DMS153 treated with DMSO at 0.1 percent for 48 hours (cell line): Measurements from ENCODE around the gene NOVA2.

Source experiments
- DNase-seq: peaks from one replicate; lab custom pipeline; 2025; ENCODE audit not compliant: unreplicated experiment; lab: John Stamatoyannopoulos, UW

NOVA2 gene

GRCh38 chr19:46002678-46003275, 29.1 kb upstream of the NOVA2 start:
- no peak for DNase-seq

- peak; percentile 12 for DNase-seq
Observed at GRCh38 chr19:46000491-46001246, 27.0 kb upstream of the NOVA2 start.

- DNase-seq: peak; percentile 22
Observed at GRCh38 chr19:45999653-46000121, 26.0 kb upstream of the NOVA2 start.

- no peak for DNase-seq
Observed at GRCh38 chr19:45998834-45999233, 25.2 kb upstream of the NOVA2 start.

GRCh38 chr19:45996933-45997332, 23.3 kb upstream of the NOVA2 start:
- DNase-seq: no peak

GRCh38 chr19:45995715-45996385, 22.2 kb upstream of the NOVA2 start:
- no peak for DNase-seq

- DNase-seq: peak; percentile 99
Observed at GRCh38 chr19:45994998-45995714, 21.5 kb upstream of the NOVA2 start, which contains the start of gene CCDC61. TSS of gene CCDC61 (plus strand) at chr19:45995467. CDS start at chr19:46003019, 7,552 bp downstream.

GRCh38 chr19:45994456-45994997, 20.9 kb upstream of the NOVA2 start:
- DNase-seq: no peak

- no peak for DNase-seq
Observed at GRCh38 chr19:45990113-45990728, 16.6 kb upstream of the NOVA2 start.

- no peak for DNase-seq
Observed at GRCh38 chr19:45985321-45985720, 11.7 kb upstream of the NOVA2 start.

- DNase-seq: no peak
Observed at GRCh38 chr19:45981350-45981749, 7.7 kb upstream of the NOVA2 start.

- no peak for DNase-seq
Observed at GRCh38 chr19:45978156-45978555, 4.5 kb upstream of the NOVA2 start.

GRCh38 chr19:45976178-45976577, 2.5 kb upstream of the NOVA2 start:
- DNase-seq: no peak

- no peak for DNase-seq
Observed at GRCh38 chr19:45975306-45976070, 1.8 kb upstream of the NOVA2 start.

GRCh38 chr19:45972947-45973540, 621 bp downstream of the NOVA2 start:
- no peak for DNase-seq

GRCh38 chr19:45972081-45972946, 1.4 kb downstream of the NOVA2 start:
- DNase-seq: no peak

- DNase-seq: no peak
Observed at GRCh38 chr19:45971260-45971902, 2.3 kb downstream of the NOVA2 start.

- DNase-seq: no peak
Observed at GRCh38 chr19:45969676-45970075, 4.0 kb downstream of the NOVA2 start.
